ENCODE results near the gene NAALADL2.

The NAALADL2 gene

DNA sequence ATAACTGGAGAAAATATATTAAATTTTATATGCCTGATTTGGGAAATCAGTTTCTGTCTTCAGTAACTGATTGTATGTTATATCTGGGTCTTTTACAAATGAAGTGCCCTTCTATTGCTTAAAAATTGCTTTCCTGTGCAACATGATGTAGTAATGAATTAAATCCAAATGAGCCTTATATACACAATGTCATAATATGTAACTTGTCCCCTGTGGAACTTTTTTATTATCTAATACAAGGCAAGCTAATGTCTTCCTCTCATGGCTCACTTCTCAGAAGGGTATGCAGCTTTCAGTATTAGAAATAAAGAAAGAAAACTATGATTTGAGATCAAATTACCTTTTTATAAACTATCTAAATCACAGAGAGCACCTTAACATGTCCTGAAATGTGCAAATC lies 248.9 kb downstream of the NAALADL2 start:
- TF ChIP-seq, protein P1, sequence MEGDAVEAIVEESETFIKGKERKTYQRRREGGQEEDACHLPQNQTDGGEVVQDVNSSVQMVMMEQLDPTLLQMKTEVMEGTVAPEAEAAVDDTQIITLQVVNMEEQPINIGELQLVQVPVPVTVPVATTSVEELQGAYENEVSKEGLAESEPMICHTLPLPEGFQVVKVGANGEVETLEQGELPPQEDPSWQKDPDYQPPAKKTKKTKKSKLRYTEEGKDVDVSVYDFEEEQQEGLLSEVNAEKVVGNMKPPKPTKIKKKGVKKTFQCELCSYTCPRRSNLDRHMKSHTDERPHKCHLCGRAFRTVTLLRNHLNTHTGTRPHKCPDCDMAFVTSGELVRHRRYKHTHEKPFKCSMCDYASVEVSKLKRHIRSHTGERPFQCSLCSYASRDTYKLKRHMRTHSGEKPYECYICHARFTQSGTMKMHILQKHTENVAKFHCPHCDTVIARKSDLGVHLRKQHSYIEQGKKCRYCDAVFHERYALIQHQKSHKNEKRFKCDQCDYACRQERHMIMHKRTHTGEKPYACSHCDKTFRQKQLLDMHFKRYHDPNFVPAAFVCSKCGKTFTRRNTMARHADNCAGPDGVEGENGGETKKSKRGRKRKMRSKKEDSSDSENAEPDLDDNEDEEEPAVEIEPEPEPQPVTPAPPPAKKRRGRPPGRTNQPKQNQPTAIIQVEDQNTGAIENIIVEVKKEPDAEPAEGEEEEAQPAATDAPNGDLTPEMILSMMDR (IDR thresholded peaks at IDR 0.05; ENCODE audit: insufficient read depth, low read depth, low read length, missing control alignments), result no peak
- no peak for DNase-seq (ENCODE audit: low read depth)
- H3K4me3 ChIP-seq (ENCODE audit: low read depth, low read length), result no peak overlapping the region

DNA sequence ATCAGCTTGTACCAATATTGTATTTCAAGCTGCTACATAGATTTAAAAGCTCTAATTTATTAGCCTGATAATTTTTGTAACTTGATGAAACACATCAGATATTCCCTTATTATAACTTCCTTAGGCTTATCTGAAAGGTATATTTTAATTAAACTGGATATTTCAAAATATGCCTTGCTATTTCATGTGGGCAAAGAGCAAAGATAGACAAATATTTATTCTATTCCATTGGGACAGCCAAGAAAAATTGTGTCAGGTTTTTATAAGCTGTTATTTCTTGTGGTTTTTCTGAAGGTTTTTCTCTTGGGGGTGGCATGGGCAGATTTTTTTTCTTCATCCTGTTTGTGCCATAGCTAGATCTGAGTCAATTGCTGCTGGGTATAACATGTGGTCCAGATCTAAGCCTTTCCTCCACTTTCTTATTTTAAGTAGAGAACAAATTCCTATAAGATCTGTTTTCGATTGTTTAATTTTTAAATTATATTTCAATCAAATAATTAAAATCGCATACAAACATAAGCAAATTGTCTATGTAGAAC lies 249.5 kb downstream of the NAALADL2 start:
- no peak for DNase-seq (ENCODE audit: low read depth)
- TF ChIP-seq, protein P1 (IDR thresholded peaks at IDR 0.05; ENCODE audit: insufficient read depth, low read depth, low read length, missing control alignments), result no peak

DNA sequence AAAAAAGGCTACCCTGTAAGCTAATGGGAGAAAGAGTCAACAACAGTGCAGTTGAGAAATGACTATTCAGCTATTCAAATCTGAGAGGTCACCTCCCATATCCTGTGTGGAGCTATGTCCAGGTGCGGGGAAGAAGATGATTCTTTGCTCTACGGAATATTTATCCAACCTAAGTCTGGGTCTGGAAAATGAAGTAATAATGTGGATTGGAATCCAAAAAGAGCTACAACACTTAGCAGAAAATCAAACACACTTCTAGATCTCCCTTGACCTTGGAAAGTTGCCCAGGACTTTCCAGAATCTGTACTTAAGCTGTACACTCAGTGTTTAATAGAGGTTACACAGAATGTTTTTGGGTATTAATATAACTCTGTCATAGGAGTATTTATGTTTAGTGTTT lies 251.9 kb downstream of the NAALADL2 start:
- H3K4me3 ChIP-seq (ENCODE audit: low read depth, low read length), result no peak overlapping the region
- no peak for DNase-seq (ENCODE audit: low read depth)
- TF ChIP-seq, protein P1 (IDR thresholded peaks at IDR 0.05; ENCODE audit: insufficient read depth, low read depth, low read length, missing control alignments), result no peak

More for the DNA sequence above, 249.5 kb downstream of the NAALADL2 start:
- no peak overlapping the region for H3K4me3 ChIP-seq (ENCODE audit: low read depth, low read length)

DNA sequence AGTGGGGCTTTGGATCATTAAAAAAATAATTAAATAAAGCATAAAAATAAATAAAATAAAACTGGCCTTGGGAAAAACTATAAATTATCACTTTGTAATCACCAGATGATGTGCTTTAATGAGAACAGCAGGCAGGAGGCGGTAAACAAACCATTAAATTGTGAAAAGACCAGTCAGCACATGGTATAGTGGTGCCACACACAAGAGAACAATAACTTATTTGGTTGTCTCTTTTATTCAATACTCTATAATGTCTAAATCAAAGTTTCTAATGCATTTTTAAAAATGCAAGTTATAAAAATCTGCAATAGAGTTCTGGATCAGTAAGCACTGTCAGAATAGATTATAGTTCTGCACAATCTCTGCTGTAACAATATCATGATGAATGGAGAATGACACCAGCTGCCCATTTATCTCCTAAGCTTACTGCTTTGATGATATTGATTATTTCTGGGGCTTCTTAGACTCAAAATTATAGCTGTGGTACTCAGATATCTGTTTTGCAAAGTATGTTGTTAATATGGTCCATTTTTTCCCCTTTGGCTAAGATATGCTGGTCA lies 259.3 kb downstream of the NAALADL2 start:
- TF ChIP-seq, protein P1 (IDR thresholded peaks at IDR 0.05; ENCODE audit: insufficient read depth, low read depth, low read length, missing control alignments), result no peak
- DNase-seq (ENCODE audit: low read depth), result no peak
- H3K4me3 ChIP-seq (ENCODE audit: low read depth, low read length), result no peak overlapping the region

DNA sequence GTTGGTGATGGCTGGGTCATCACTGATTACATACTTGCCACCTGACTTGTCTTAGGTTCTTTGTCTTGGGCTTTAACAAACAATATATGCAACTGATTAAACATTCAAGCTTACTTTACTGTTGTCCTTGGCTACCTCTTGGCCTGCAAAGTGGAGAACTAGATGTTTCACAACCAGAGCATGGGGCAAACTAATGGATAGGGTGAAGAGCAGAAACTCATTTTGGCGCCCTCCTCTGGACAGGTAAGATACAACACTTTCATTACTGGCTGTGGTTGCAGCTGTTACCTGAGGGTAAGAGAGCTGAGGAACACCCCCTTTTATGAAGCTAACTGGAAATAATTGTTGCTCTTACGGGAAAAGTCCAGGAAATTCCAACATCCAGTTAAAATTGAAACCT lies 262.1 kb downstream of the NAALADL2 start:
- H3K4me3 ChIP-seq (ENCODE audit: low read depth, low read length), result no peak overlapping the region
- DNase-seq (ENCODE audit: low read depth), result no peak
- TF ChIP-seq, protein P1 (IDR thresholded peaks at IDR 0.05; ENCODE audit: insufficient read depth, low read depth, low read length, missing control alignments), result peak; percentile 5

DNA sequence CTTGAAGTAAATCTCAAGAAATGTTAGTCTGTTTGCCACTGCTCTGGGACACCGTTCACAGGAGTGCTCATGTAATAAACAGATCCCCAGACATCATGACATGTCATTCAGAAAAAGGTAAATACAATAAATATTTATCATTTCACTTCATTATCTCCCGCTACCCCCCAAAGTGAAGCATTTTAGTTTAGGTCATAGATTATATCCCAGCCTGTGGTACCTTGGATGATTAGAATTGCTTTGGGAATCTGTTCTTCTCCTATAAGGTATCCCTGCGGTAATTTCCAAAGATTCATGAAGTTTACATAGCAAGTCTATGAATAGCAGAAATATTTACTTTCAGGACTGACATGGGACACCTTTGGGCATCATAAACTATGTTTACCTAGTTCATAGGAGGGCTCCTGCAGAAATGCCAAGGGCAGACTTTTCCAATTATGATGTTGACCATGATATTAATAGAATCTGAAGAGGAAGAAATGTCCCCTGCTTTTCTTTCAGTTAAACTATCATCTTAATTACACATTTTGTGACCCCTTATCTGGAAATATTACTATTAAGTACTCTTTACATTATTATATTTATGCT lies 268.0 kb downstream of the NAALADL2 start:
- no peak overlapping the region for H3K4me3 ChIP-seq (ENCODE audit: low read depth, low read length)
- TF ChIP-seq, protein P1 (IDR thresholded peaks at IDR 0.05; ENCODE audit: insufficient read depth, low read depth, low read length, missing control alignments), result no peak
- DNase-seq (ENCODE audit: low read depth), result no peak

Measured in GM12865 (cell line).